Measurements from ENCODE around the gene ST6GALNAC3.
"Not testable (repeated sequence)": the region's sequence is repeated elsewhere in the genome, so short reads cannot be mapped to it uniquely, and the experiment has no call there.

ST6GALNAC3 gene

DNA sequence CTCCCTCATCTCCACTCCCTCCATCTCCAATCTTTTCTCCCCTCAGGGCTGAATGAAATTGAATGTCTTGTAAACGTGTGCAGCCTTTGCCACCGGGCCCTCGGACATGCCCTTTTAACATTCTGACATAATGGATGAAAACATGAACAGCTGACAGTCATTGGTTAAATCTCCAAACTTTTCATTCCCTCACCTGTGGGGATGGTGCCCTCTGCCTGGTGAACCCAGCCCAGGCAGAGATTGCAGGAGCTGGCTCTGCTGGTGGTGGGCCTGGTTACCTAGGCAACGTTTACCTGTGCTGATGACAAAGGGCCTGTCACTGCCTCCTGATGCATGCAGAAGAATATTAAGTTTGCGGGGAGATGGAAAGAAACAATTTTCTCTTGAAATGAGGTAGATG lies 21.3 kb downstream of the ST6GALNAC3 start:
- TF ChIP-seq CTCF (IDR thresholded peaks at IDR 0.05; ENCODE audit: low read depth, low read length) (no peak), EZH2phosphoT487 (IDR thresholded peaks at IDR 0.05; ENCODE audit: low read depth) (no peak)
- no peaks in the 10 kb centered on the region for H4K20me1 ChIP-seq (ENCODE audit: insufficient read depth, low read length)

GRCh38 chr1:76097064-76097463 lies 22.5 kb downstream of the ST6GALNAC3 start:
- not testable (repeated sequence) for H3K4me1 ChIP-seq (ENCODE audit: low read length); H3K4me3 ChIP-seq (ENCODE audit: low read length); H2AFZ ChIP-seq (ENCODE audit: low read depth, low read length)

More for the DNA sequence above, 21.3 kb downstream of the ST6GALNAC3 start:
- H3K4me3 ChIP-seq (ENCODE audit: low read length), result no peak overlapping the region
- no peaks in the 10 kb centered on the region for H3K4me1 ChIP-seq (ENCODE audit: low read length)
- no peaks in the 10 kb centered on the region for H3K36me3 ChIP-seq (replicated peaks; ENCODE audit: low read depth, low read length)
- H2AFZ ChIP-seq (ENCODE audit: low read depth, low read length), result no peak overlapping the region
- no peaks in the 10 kb centered on the region for H3K9me3 ChIP-seq (ENCODE audit: insufficient read depth, low read length)
- no peaks in the 10 kb centered on the region for H3K79me2 ChIP-seq (ENCODE audit: low read length)
- H3K9ac ChIP-seq (ENCODE audit: low read length), result no peak overlapping the region
- no peak overlapping the region for H3K4me2 ChIP-seq (ENCODE audit: low read length)
- H3K27ac ChIP-seq (ENCODE audit: low read length), result no peak overlapping the region
- H3K27me3 ChIP-seq (ENCODE audit: low read depth, low read length), result no peaks in the 10 kb centered on the region

GRCh38 chr1:76098845-76099244 lies 24.3 kb downstream of the ST6GALNAC3 start:
- no peak overlapping the region for H3K9ac ChIP-seq (ENCODE audit: low read length)
- no peaks in the 10 kb centered on the region for H3K9me3 ChIP-seq (ENCODE audit: insufficient read depth, low read length)
- H3K27ac ChIP-seq (ENCODE audit: low read length), result no peak overlapping the region
- no peaks in the 10 kb centered on the region for H4K20me1 ChIP-seq (ENCODE audit: insufficient read depth, low read length)
- no peaks in the 10 kb centered on the region for H3K27me3 ChIP-seq (ENCODE audit: low read depth, low read length)
- H3K4me1 ChIP-seq (ENCODE audit: low read length), result no peaks in the 10 kb centered on the region
- H3K4me2 ChIP-seq (ENCODE audit: low read length), result no peak overlapping the region
- TF ChIP-seq EZH2phosphoT487 (IDR thresholded peaks at IDR 0.05; ENCODE audit: low read depth) (no peak), CTCF (IDR thresholded peaks at IDR 0.05; ENCODE audit: low read depth, low read length) (no peak)
- H2AFZ ChIP-seq (ENCODE audit: low read depth, low read length), result no peak overlapping the region
- no peak overlapping the region for H3K4me3 ChIP-seq (ENCODE audit: low read length)
- no peaks in the 10 kb centered on the region for H3K36me3 ChIP-seq (replicated peaks; ENCODE audit: low read depth, low read length)
- H3K79me2 ChIP-seq (ENCODE audit: low read length), result no peaks in the 10 kb centered on the region

More at GRCh38 chr1:76097064-76097463, 22.5 kb downstream of the ST6GALNAC3 start:
- not testable (repeated sequence) for H3K9ac ChIP-seq (ENCODE audit: low read length); H3K4me2 ChIP-seq (ENCODE audit: low read length); H3K36me3 ChIP-seq (replicated peaks; ENCODE audit: low read depth, low read length); H3K27me3 ChIP-seq (ENCODE audit: low read depth, low read length); H3K9me3 ChIP-seq (ENCODE audit: insufficient read depth, low read length); H4K20me1 ChIP-seq (ENCODE audit: insufficient read depth, low read length); H3K27ac ChIP-seq (ENCODE audit: low read length); H3K79me2 ChIP-seq (ENCODE audit: low read length)

DNA sequence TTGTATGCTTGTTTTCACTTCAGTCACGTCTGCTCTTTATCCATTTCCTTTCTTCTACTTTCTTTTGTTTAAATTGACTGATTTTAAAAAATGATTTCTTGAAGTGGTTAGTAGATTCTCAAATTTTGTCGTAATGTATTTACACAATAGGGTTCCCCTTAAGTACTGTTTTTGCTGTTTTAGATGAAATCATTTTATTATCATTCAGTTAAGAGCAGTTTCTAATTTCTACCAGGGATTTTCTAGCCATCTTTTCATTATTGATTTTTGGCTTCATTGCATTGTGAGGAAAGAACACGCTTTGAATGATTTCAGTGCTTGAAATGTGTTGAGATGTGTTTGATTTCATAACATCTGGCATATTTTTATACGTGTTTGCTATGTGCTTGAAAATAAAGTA lies 27.0 kb downstream of the ST6GALNAC3 start:
- Histone ChIP-seq H3K9ac (ENCODE audit: low read length) (no peak overlapping the region), H3K36me3 (replicated peaks; ENCODE audit: low read depth, low read length) (no peaks in the 10 kb centered on the region), H3K27ac (ENCODE audit: low read length) (no peak overlapping the region), H3K79me2 (ENCODE audit: low read length) (no peaks in the 10 kb centered on the region), H2AFZ (ENCODE audit: low read depth, low read length) (no peak overlapping the region), H3K27me3 (ENCODE audit: low read depth, low read length) (no peaks in the 10 kb centered on the region), H3K4me2 (ENCODE audit: low read length) (no peak overlapping the region), H4K20me1 (ENCODE audit: insufficient read depth, low read length) (no peaks in the 10 kb centered on the region), H3K9me3 (ENCODE audit: insufficient read depth, low read length) (no peaks in the 10 kb centered on the region), H3K4me3 (ENCODE audit: low read length) (no peak overlapping the region), H3K4me1 (ENCODE audit: low read length) (no peaks in the 10 kb centered on the region)
- TF ChIP-seq CTCF (IDR thresholded peaks at IDR 0.05; ENCODE audit: low read depth, low read length) (no peak), EZH2phosphoT487 (IDR thresholded peaks at IDR 0.05; ENCODE audit: low read depth) (no peak)

GRCh38 chr1:76102046-76102445 lies 27.5 kb downstream of the ST6GALNAC3 start:
- Histone ChIP-seq H3K9ac (ENCODE audit: low read length) (no peak overlapping the region), H3K4me1 (ENCODE audit: low read length) (no peaks in the 10 kb centered on the region), H4K20me1 (ENCODE audit: insufficient read depth, low read length) (no peaks in the 10 kb centered on the region), H3K4me2 (ENCODE audit: low read length) (no peak overlapping the region), H3K9me3 (ENCODE audit: insufficient read depth, low read length) (no peaks in the 10 kb centered on the region), H3K27ac (ENCODE audit: low read length) (no peak overlapping the region), H3K79me2 (ENCODE audit: low read length) (no peaks in the 10 kb centered on the region), H3K4me3 (ENCODE audit: low read length) (no peak overlapping the region), H3K27me3 (ENCODE audit: low read depth, low read length) (no peaks in the 10 kb centered on the region), H3K36me3 (replicated peaks; ENCODE audit: low read depth, low read length) (no peaks in the 10 kb centered on the region), H2AFZ (ENCODE audit: low read depth, low read length) (no peak overlapping the region)
- TF ChIP-seq EZH2phosphoT487 (IDR thresholded peaks at IDR 0.05; ENCODE audit: low read depth), result no peak
- no peak for TF ChIP-seq CTCF (IDR thresholded peaks at IDR 0.05; ENCODE audit: low read depth, low read length)
